ENCODE results near the gene HSBP1. TPM values are rescaled to one million over a fixed set of nuclear protein-coding genes. Genes with fewer than 3 reads are reported as not detected.
A peak's percentile ranks its signal among the peaks of the same experiment; 100 is the strongest.

Gene HSBP1
- total RNA-seq, 1 donor from 2014 or later = 87.6 TPM

DNA sequence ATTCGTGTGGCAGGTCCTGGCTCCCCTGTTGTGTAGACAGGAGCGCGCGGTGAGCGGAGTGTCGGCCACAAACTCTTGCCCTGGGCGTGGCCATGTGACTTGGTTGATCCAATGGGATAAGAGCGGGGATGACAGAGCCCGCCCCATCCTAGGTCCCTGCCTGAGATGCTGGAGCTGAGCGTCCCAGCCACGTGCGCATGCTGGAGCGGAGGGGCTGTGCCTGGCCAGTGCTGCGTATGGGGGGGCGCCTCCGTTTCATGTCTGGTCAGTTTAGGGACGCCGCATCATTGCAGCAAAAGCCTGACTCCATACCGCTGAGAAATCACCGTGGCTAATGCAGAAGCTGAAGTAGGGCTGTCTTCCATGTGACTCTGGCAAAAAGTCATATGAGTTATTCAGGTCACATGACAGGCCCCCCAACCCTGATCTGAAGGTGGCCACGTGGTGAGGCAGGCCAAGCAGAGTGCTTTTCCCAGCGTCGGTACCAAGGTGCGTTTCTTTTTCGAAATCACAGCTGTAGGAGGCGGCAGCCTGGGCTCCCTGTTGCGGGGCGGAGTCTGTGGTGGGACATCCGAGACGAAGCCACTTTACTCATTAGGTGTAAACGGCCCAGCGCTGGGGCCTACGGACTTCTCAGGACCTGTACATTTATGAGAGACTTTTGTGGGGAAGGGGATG, 22.5 kb downstream of the HSBP1 start:
- Histone ChIP-seq H3K27me3 (no peaks in the 10 kb centered on the region), H3F3A (ENCODE audit: low read depth) (no peaks in the 10 kb centered on the region), H4K20me1 (ENCODE audit: low read depth) (no peaks in the 10 kb centered on the region), H3K9me3 (ENCODE audit: low read depth) (no peaks in the 10 kb centered on the region), H3K4me2 (no peak overlapping the region), H3K4me3 (no peak overlapping the region), H3K27ac (no peak overlapping the region), H3K4me1 (no peaks in the 10 kb centered on the region), H2AFZ (replicated peaks) (no peak overlapping the region), H3K79me2 (ENCODE audit: low read depth) (no peaks in the 10 kb centered on the region), H3K36me3 (no peaks in the 10 kb centered on the region), H3K9ac (no peak overlapping the region)
- no peak for TF ChIP-seq EZH2phosphoT487 (IDR thresholded peaks at IDR 0.05)
- TF ChIP-seq EZH2 (IDR thresholded peaks at IDR 0.05) = no peak
- TF ChIP-seq, protein P1, sequence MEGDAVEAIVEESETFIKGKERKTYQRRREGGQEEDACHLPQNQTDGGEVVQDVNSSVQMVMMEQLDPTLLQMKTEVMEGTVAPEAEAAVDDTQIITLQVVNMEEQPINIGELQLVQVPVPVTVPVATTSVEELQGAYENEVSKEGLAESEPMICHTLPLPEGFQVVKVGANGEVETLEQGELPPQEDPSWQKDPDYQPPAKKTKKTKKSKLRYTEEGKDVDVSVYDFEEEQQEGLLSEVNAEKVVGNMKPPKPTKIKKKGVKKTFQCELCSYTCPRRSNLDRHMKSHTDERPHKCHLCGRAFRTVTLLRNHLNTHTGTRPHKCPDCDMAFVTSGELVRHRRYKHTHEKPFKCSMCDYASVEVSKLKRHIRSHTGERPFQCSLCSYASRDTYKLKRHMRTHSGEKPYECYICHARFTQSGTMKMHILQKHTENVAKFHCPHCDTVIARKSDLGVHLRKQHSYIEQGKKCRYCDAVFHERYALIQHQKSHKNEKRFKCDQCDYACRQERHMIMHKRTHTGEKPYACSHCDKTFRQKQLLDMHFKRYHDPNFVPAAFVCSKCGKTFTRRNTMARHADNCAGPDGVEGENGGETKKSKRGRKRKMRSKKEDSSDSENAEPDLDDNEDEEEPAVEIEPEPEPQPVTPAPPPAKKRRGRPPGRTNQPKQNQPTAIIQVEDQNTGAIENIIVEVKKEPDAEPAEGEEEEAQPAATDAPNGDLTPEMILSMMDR (IDR thresholded peaks at IDR 0.05) = no peak
- peaks cover 2% of the 10 kb centered on the region for H3K9me3 Mint-ChIP-seq
- peaks cover 2% of the 10 kb centered on the region for H3K36me3 Mint-ChIP-seq
- no peak for DNase-seq (ENCODE audit: low spot score)
- no peak overlapping the region for H3K27ac Mint-ChIP-seq
- H3K4me1 Mint-ChIP-seq = peaks cover 21% of the 10 kb centered on the region
- H3K4me3 Mint-ChIP-seq = no peak overlapping the region
- peaks cover 22% of the 10 kb centered on the region for H3K27me3 Mint-ChIP-seq (ENCODE audit: insufficient read depth, low read depth)

DNA sequence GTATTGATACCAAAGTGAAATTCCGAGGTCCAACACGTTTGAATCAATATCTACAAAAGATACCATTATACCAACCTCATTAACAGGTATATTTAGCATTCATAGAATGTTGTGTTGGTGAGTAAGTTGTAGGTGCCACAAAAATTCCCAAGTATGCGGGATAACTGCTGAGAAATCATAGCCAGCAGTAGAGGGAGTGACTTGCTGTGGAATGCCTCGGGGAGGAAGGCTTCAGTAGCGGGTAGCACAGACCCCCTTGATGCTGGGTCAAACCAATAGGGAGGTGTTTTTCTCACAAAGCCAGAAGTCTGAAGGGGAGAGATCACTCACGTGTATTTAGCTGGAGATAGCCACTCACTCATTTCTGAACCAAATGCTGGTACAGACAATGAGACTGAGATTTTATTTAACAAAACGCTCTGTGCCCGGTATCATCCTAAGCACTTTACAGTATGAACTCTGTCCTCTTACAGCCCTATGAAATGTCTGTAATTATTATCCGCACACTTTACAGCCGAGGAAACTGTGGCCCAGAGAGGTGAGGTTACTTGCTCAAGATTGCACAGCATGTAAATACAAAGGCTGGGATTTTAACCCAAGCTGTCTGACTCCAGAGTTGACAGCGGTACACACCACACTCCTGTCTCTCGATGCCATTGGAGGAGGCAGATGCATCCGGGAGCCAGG, 23.1 kb downstream of the HSBP1 start:
- H3K9ac ChIP-seq = no peak overlapping the region
- Mint-ChIP-seq H3K9me3 (peaks cover 2% of the 10 kb centered on the region), H3K27ac (no peak overlapping the region), H3K27me3 (ENCODE audit: insufficient read depth, low read depth) (peaks cover 18% of the 10 kb centered on the region), H3K4me1 (peaks cover 28% of the 10 kb centered on the region), H3K4me3 (no peak overlapping the region), H3K36me3 (peaks cover 2% of the 10 kb centered on the region)
- H3K4me2 ChIP-seq = no peak overlapping the region
- no peaks in the 10 kb centered on the region for H4K20me1 ChIP-seq (ENCODE audit: low read depth)
- no peaks in the 10 kb centered on the region for H3K9me3 ChIP-seq (ENCODE audit: low read depth)
- H3K4me3 ChIP-seq = no peak overlapping the region
- TF ChIP-seq EZH2 (IDR thresholded peaks at IDR 0.05) (no peak), EZH2phosphoT487 (IDR thresholded peaks at IDR 0.05) (no peak)
- TF ChIP-seq, protein P1 (IDR thresholded peaks at IDR 0.05) = no peak
- H3K36me3 ChIP-seq = no peaks in the 10 kb centered on the region
- H3K79me2 ChIP-seq (ENCODE audit: low read depth) = no peaks in the 10 kb centered on the region
- H3K27me3 ChIP-seq = no peaks in the 10 kb centered on the region
- no peaks in the 10 kb centered on the region for H3K4me1 ChIP-seq
- H3F3A ChIP-seq (ENCODE audit: low read depth) = no peaks in the 10 kb centered on the region
- no peak overlapping the region for H3K27ac ChIP-seq
- no peak for DNase-seq (ENCODE audit: low spot score)
- no peak overlapping the region for H2AFZ ChIP-seq (replicated peaks)

DNA sequence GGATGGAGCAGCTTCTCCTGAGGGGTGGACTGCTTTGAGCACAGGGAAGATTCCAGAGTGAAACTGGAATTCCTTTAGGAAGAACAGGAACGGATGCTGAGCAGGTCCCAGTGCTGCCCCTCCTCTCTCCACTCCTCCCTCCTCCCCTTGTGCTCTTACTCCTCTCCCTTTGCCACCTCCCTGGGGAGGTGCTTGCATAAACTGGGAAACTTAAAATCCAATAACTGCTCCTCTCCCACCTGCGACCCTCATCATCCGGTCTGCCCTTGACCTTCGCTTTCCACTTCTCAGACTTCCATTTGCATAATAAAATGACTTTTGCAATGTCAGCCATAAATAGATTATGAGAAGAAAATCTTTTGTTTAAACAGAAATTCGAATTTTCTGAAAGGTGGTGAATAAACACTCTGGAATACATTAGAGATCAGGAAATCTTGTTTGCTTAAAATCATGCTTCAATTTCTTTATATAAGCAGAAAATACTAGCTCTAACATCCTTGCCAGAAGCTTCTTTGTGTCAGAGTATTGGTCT, 23.7 kb downstream of the HSBP1 start:
- no peaks in the 10 kb centered on the region for H3K36me3 ChIP-seq
- H2AFZ ChIP-seq (replicated peaks) = no peak overlapping the region
- Mint-ChIP-seq H3K9me3 (peaks cover 2% of the 10 kb centered on the region), H3K27me3 (ENCODE audit: insufficient read depth, low read depth) (peaks cover 17% of the 10 kb centered on the region), H3K36me3 (peaks cover 2% of the 10 kb centered on the region), H3K27ac (peak overlapping the region; percentile 51), H3K4me3 (no peak overlapping the region), H3K4me1 (peaks cover 32% of the 10 kb centered on the region)
- H3K9me3 ChIP-seq (ENCODE audit: low read depth) = no peaks in the 10 kb centered on the region
- H3K4me1 ChIP-seq = no peaks in the 10 kb centered on the region
- H3K4me3 ChIP-seq = no peak overlapping the region
- H3K9ac ChIP-seq = no peak overlapping the region
- no peak overlapping the region for H3K27ac ChIP-seq
- H3K4me2 ChIP-seq = no peak overlapping the region
- no peaks in the 10 kb centered on the region for H4K20me1 ChIP-seq (ENCODE audit: low read depth)
- TF ChIP-seq EZH2phosphoT487 (IDR thresholded peaks at IDR 0.05) (no peak), EZH2 (IDR thresholded peaks at IDR 0.05) (no peak)
- TF ChIP-seq, protein P1 (IDR thresholded peaks at IDR 0.05) = no peak
- no peaks in the 10 kb centered on the region for H3F3A ChIP-seq (ENCODE audit: low read depth)
- no peaks in the 10 kb centered on the region for H3K27me3 ChIP-seq
- DNase-seq (ENCODE audit: low spot score) = no peak
- no peaks in the 10 kb centered on the region for H3K79me2 ChIP-seq (ENCODE audit: low read depth)

All from neural progenitor cell (in vitro differentiated cells).